GM11168 (cell line): ENCODE results near the gene DOCK4.

ENCODE experiments used
- in situ Hi-C: fragments of 300-500 bp; cut with MboI; formaldehyde crosslinking; loops from one replicate; pipeline ENCODE4 v1.12.0; 2022; ENCODE audit warnings: low sequenced_read_pairs; ENCODE audit not compliant: unreplicated experiment

The DOCK4 gene

DNA sequence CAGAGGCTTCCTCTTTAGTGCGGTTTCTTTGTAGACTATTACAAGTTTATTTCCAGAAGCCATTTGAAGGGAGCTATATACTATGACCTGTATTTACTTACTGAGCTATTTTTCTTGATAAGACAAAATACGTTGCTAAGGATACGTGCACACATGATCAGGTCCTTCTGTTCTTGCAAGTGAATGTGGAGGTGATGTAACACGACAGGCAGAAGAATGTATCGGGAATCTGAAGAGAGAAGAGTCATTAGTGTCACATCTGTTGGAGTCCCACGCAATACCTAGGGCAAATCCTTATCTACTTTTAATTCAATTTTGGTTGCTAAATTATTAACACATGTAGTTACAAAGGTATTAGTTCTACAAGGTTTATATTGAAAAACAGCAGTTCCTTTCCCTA is 359.3 kb downstream of the DOCK4 start:
- in situ Hi-C loops = no loop called here

GRCh38 chr7:111845853-111846252 is 360.3 kb downstream of the DOCK4 start:
- in situ Hi-C loops = no loop called here

DNA sequence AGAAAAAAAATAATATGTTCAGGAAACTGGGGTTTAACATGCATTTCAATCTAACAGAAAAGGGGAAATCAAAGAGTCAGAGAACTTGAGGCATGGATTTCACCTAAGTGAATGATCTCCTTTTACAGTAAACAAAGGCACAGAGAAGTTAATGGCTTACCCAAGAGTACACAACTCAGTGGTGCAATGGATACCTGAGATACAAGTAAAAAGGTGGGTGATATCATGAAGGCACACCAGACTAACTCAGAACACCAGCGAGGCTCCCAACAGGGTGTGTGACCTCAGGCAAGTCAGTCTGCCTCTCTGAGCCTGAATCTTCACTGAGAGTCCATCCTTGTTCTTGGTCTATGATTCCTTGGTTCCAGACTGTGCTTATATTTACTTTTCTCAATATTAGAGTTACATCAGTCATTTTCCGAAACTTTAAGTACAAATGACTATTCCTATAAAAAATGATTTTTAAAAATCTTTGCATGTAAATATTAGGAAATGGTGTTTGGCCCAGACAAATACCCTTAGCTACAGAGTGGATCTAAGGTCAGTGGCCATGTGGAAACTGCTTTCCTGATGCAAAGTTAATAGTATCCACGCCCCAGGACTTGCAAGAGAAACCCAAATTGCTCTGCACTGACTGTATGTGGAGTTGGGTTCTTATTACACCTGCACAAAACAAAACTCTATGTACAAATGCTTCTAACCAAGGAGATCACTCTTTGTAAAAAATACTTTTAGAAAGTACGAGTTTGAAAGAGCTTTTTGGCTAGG is 361.1 kb downstream of the DOCK4 start:
- in situ Hi-C loops = no loop called here

DNA sequence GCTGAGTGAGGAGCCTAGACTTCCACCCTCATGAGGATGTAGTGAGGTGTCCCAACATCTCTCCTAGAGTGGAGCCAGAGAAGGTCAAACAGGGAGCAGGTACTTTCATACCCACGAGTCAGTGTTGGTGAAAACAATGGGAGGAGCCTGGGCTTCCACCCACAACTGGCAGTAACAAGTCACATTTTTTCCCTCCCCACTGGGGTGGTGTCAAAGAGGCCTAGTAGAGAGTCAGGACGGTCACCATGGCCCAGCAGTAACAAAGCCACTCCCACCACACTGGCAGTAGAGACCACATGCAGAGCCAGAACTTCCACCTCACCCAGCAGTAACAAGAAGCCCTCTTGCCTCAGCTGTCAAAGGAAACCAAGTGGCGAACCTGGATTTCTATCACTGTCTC is 363.7 kb downstream of the DOCK4 start:
- in situ Hi-C loops = no loop called here

DNA sequence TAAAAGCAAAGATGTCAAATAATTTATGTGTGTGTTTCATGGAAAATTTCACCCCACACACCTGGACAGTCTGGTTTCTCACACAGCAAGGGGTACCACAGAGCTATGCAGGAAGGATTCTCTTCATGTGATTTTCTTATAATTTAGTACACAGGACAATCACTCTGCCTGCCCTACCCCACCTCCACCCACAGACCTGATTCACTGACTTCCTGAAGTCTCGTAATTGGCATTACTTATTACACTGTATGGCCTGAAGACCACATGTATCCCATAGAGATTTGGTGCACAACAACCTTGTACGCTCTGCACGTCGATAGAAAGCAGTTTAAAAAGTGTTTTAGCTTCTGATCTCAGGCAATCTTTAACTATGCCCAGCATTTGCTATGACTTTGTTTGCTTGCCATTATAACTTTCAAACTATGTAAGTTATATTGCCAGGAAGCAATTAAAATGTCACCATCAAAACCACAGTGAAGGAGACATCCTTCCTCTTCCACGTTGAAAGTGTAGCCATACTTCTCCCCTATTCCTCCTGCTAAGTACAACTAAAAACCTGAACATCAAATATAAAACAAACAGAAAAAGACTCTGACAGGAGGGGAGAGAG is 364.5 kb downstream of the DOCK4 start:
- in situ Hi-C loops = no loop called here

GRCh38 chr7:111840528-111840927 is 365.7 kb downstream of the DOCK4 start:
- in situ Hi-C loops = no loop called here

DNA sequence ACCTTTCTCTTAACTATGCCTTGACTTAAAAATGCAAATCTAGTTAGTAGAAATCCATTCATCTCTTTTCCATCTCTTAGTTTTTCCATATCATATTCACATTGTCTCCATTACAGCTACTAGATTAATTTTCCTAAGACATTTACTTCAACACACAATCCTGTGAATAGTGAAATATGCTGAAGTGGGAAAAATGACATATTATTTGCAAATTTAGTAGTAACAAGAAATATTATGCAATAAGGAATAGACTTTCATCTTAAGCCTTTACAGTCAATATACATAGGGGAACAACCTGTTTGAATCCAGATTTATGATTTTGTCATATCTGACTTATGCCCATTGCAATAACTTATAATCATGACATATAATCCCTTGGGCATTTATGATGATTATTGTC is 366.9 kb downstream of the DOCK4 start:
- in situ Hi-C loops = no loop called here

DNA sequence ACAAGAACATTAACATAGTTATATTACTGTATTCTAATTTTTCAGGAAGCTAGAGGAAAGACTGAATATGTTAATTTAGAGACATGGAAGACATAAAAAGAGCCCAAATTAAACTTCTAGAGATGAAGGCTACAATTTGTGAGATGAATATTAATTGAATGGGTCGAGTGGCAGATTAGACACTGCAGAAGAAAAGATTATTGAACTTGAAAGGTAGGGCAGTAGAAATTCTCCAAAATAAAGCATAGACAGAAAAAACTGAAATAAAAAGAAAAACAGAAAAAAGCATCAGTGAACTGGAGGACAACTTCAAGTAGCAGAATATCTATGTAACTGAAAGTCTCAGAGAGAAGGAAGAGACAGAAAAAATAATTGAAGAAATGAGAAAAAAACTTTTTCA is 369.6 kb downstream of the DOCK4 start:
- in situ Hi-C loops = no loop called here

DNA sequence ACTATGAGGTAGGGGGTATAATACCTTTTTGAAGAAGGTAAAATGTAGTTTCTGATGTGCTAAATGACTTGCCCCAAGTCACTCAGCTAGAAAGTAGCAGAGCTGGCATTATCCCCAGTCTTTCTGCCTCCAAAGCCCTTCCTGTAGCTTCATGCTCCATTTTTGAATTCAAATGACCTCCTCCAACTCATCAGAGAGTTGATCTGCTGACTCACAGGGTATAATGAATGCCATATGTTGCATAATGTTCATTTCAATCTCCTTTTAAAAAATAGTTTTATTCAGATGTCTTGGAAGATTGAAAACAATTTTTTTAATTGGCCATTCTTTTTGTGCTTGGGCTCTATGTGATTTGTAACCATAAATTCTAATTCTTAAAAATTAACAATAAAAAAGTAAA is 371.1 kb downstream of the DOCK4 start:
- in situ Hi-C loops = no loop called here

- in situ Hi-C loops = no loop called here
These were observed 371.8 kb downstream of the DOCK4 start for GRCh38 chr7:111834367-111834766.

GRCh38 chr7:111833466-111833865 is 372.7 kb downstream of the DOCK4 start:
- in situ Hi-C loops = no loop called here

- in situ Hi-C loops = no loop called here
These were observed 374.0 kb downstream of the DOCK4 start for GRCh38 chr7:111832174-111832573.

- in situ Hi-C loops = no loop called here
These were observed 377.0 kb downstream of the DOCK4 start for GRCh38 chr7:111829221-111829620.

- in situ Hi-C loops = no loop called here
These were observed 378.2 kb downstream of the DOCK4 start for GRCh38 chr7:111827863-111828504.

DNA sequence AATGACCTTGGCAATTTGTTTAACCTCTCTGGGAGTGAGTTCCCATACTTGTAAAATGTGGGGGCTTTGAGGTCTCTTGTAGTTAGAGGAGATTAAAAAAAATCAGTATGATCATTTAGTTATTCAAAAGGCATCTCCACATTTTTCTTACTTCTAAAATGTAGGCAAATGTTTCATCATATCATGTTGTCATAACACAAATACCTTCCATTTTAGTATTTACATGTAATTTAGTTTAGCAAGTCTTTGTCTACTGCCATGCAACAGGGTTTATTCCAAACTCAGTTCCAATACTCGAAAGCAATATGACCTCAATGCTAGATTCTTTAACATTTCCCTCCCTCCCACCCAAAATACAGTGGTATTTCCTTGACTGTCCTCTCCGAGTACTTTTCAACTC is 381.2 kb downstream of the DOCK4 start:
- in situ Hi-C loops = no loop called here

- in situ Hi-C loops = no loop called here
These were observed 382.4 kb downstream of the DOCK4 start for GRCh38 chr7:111823826-111824225.

DNA sequence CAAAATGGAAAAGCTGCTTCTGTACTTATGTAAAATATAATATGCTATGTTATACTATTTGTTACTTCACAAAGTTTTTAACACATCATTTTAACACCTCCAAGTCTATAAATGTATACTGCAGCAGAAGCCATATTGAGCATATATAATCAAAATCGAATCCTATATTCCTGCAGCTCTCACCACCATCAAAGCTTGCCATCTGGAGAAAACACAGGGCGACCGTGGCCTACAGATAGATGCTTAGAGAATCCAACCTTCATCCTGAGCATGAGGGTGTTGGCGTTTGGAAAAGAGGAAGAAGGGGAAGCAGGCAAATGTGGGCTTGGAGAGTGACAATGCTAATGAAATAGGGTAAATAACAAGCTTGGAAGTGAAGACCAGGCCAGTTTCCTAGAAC is 385.2 kb downstream of the DOCK4 start:
- in situ Hi-C loops = no loop called here

DNA sequence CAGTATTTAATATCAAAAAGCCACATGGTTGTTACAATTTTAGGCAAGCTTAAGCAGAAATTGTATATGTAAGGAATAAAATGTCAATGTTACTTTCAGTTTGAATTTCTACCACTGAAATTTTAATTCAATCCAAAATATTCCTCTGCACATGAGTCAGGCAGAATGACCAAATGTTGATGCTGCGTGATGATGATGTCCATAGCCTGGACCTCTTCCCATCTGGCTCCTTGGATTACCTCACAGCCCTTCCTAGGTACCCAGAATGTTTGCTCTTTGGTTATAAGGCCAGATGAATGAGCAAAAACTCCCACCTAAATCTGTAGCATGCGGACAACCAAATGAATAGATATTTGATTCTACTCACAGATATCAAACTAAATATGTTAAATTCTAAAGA is 385.6 kb downstream of the DOCK4 start:
- in situ Hi-C loops = no loop called here

- in situ Hi-C loops = no loop called here
These were observed 386.1 kb downstream of the DOCK4 start for GRCh38 chr7:111820121-111820520.

DNA sequence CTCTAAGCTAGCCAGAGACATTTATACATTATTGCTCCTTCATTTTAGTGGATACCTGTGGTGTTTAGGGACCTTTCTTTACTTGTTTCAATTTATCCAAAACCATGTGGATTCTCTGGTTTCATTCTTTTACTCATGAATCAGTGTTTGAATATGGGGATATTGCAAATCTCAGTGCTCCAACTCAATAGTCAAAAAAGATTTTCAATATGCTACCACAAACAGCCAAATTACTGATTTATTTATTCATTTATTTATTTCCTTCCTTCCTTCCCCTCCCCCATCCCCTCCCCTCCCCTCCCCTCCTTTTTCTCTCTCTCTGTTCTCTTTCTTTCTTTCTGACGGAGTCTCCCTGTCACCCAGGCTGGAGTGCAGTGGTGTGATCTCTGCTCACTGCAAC is 390.8 kb downstream of the DOCK4 start:
- in situ Hi-C loops = no loop called here

GRCh38 chr7:111813306-111813705 is 392.9 kb downstream of the DOCK4 start:
- in situ Hi-C loops = no loop called here

GRCh38 chr7:111806232-111806631 is 400.0 kb downstream of the DOCK4 start:
- in situ Hi-C loops = no loop called here
